Measurements from ENCODE around the gene NPAS3.

- TF ChIP-seq CTCF (CRISPR knock-in tag; IDR thresholded peaks at IDR 0.05), result no peak
- no peak for TF ChIP-seq TERF1 (CRISPR knock-in tag; IDR thresholded peaks at IDR 0.05)
- TF ChIP-seq PHF20 (CRISPR knock-in tag; IDR thresholded peaks at IDR 0.05), result no peak
- no peak for TF ChIP-seq E2F1 (CRISPR knock-in tag; IDR thresholded peaks at IDR 0.05)
- no peak for TF ChIP-seq KLF13 (CRISPR knock-in tag; IDR thresholded peaks at IDR 0.05)
Observed at GRCh38 chr14:33061667-33062325, 123.1 kb downstream of the NPAS3 start.

Data from HepG2 (cell line).